NCI-H748 treated with DMSO at 0.1 percent for 48 hours (cell line): ENCODE data around the gene ALDH1A1.

Experiments used
- DNase-seq: peaks from one replicate; lab custom pipeline; 2025; lab: John Stamatoyannopoulos, UW

Gene ALDH1A1

GRCh38 chr9:72917892-72918509, 34.9 kb downstream of the ALDH1A1 start:
- DNase-seq = no peak

GRCh38 chr9:72915659-72916058, 37.2 kb downstream of the ALDH1A1 start:
- no peak for DNase-seq

- DNase-seq = no peak
Observed at GRCh38 chr9:72914750-72915149, 38.1 kb downstream of the ALDH1A1 start.

GRCh38 chr9:72913382-72914009, 39.4 kb downstream of the ALDH1A1 start:
- DNase-seq = no peak

GRCh38 chr9:72912476-72913381, 40.1 kb downstream of the ALDH1A1 start:
- DNase-seq = no peak

GRCh38 chr9:72911816-72912215, 41.0 kb downstream of the ALDH1A1 start:
- DNase-seq = no peak

- DNase-seq = no peak
Observed at GRCh38 chr9:72911247-72911775, 41.5 kb downstream of the ALDH1A1 start.

- no peak for DNase-seq
Observed at GRCh38 chr9:72909428-72909827, 43.4 kb downstream of the ALDH1A1 start.

GRCh38 chr9:72907421-72907820, 45.4 kb downstream of the ALDH1A1 start:
- DNase-seq = no peak

GRCh38 chr9:72906810-72907209, 46.0 kb downstream of the ALDH1A1 start:
- no peak for DNase-seq

- no peak for DNase-seq
Observed at GRCh38 chr9:72905514-72906480, 47.1 kb downstream of the ALDH1A1 start.

GRCh38 chr9:72904267-72905093, 48.4 kb downstream of the ALDH1A1 start:
- DNase-seq = no peak

GRCh38 chr9:72903103-72903502, 49.8 kb downstream of the ALDH1A1 start:
- no peak for DNase-seq

- DNase-seq = no peak
Observed at GRCh38 chr9:72902268-72902667, 50.6 kb downstream of the ALDH1A1 start.

- DNase-seq = no peak
Observed at GRCh38 chr9:72899734-72900477, 52.9 kb downstream of the ALDH1A1 start.

- DNase-seq = no peak
Observed at GRCh38 chr9:72898784-72899733, 53.8 kb downstream of the ALDH1A1 start.

- no peak for DNase-seq
Observed at GRCh38 chr9:72898360-72898759, 54.5 kb downstream of the ALDH1A1 start.

GRCh38 chr9:72897069-72897649, 55.7 kb downstream of the ALDH1A1 start:
- DNase-seq = no peak
